HG03457 (cell line): Measurements from ENCODE around the gene FUBP1.
A peak's percentile ranks its signal among the peaks of the same experiment; 100 is the strongest.
"Not testable (repeated sequence)": the region's sequence is repeated elsewhere in the genome, so short reads cannot be mapped to it uniquely, and the experiment has no call there.

Source experiments
- ATAC-seq: cut with Tn5 transposase; IDR thresholded peaks from one replicate; pipeline ENCODE4 v1.9.1; 2021; ENCODE audit warnings: moderate number of reproducible peaks; ENCODE audit not compliant: unreplicated experiment

The FUBP1 gene

GRCh38 chr1:77990629-77991204, 11.8 kb upstream of the FUBP1 start:
- ATAC-seq, result no peak

- no peak for ATAC-seq
Measured at GRCh38 chr1:77989744-77990143, 10.9 kb upstream of the FUBP1 start.

GRCh38 chr1:77987919-77988318, 9.0 kb upstream of the FUBP1 start:
- no peak for ATAC-seq

GRCh38 chr1:77986810-77987209, 7.9 kb upstream of the FUBP1 start:
- ATAC-seq, result no peak

- ATAC-seq, result no peak
Measured at GRCh38 chr1:77984629-77985028, 5.8 kb upstream of the FUBP1 start.

GRCh38 chr1:77983997-77984355, 5.1 kb upstream of the FUBP1 start:
- ATAC-seq, result no peak

- ATAC-seq, result not testable (repeated sequence)
Measured at GRCh38 chr1:77983352-77983996, 4.6 kb upstream of the FUBP1 start.

- ATAC-seq, result peak; percentile 74
Measured at GRCh38 chr1:77978293-77978968, 441 bp downstream of the FUBP1 start.

GRCh38 chr1:77977989-77978292, 931 bp downstream of the FUBP1 start:
- ATAC-seq, result no peak

- no peak for ATAC-seq
Measured at GRCh38 chr1:77976433-77977076, 2.3 kb downstream of the FUBP1 start.

- no peak for ATAC-seq
Measured at GRCh38 chr1:77975907-77976306, 3.0 kb downstream of the FUBP1 start.

- no peak for ATAC-seq
Measured at GRCh38 chr1:77975386-77975785, 3.5 kb downstream of the FUBP1 start.

- no peak for ATAC-seq
Measured at GRCh38 chr1:77972080-77972479, 6.8 kb downstream of the FUBP1 start.

- ATAC-seq, result no peak
Measured at GRCh38 chr1:77970192-77970591, 8.7 kb downstream of the FUBP1 start.

GRCh38 chr1:77966291-77966690, 12.6 kb downstream of the FUBP1 start:
- ATAC-seq, result no peak

- no peak for ATAC-seq
Measured at GRCh38 chr1:77961392-77961791, 17.5 kb downstream of the FUBP1 start.

GRCh38 chr1:77958850-77959249, 20.0 kb downstream of the FUBP1 start:
- ATAC-seq, result no peak

GRCh38 chr1:77958391-77958790, 20.5 kb downstream of the FUBP1 start:
- no peak for ATAC-seq

GRCh38 chr1:77956464-77956863, 22.4 kb downstream of the FUBP1 start:
- no peak for ATAC-seq

- ATAC-seq, result no peak
Measured at GRCh38 chr1:77955709-77956108, 23.2 kb downstream of the FUBP1 start.

- no peak for ATAC-seq
Measured at GRCh38 chr1:77954521-77954920, 24.4 kb downstream of the FUBP1 start.

- ATAC-seq, result no peak
Measured at GRCh38 chr1:77953907-77954306, 25.0 kb downstream of the FUBP1 start.
